Fibroblast of pulmonary artery (primary cell): ENCODE measurements around the gene CCDC13.
A peak's percentile ranks its signal among the peaks of the same experiment; 100 is the strongest.

ENCODE experiments used
- DNase-seq: peaks from one replicate; pipeline ENCODE4 v3.0.0-alpha.2; 2010; ENCODE audit warnings: low read depth
- H3K4me3 ChIP-seq: replicated peaks from 2 replicates; pipeline ENCODE4 v1.5.1; 2011; ENCODE audit warnings: low read depth, mild to moderate bottlenecking, control low read depth, low read length, moderate library complexity
- CTCF ChIP-seq: IDR thresholded peaks from 2 replicates; pipeline ENCODE4 v1.5.1; 2011; ENCODE audit warnings: mild to moderate bottlenecking, control low read depth, low read length, inconsistent platforms; ENCODE audit errors: missing control alignments

Gene CCDC13

GRCh38 chr3:42780892-42781700 lies 8.0 kb upstream of the CCDC13 start:
- peak; percentile 89 for DNase-seq
- no peak overlapping the region for H3K4me3 ChIP-seq
- peak; percentile 69 for TF ChIP-seq CTCF

- TF ChIP-seq CTCF, result no peak
- no peak for DNase-seq
- no peak overlapping the region for H3K4me3 ChIP-seq
Measured at GRCh38 chr3:42780398-42780797, 7.3 kb upstream of the CCDC13 start.

GRCh38 chr3:42778644-42779043 lies 5.6 kb upstream of the CCDC13 start:
- TF ChIP-seq CTCF, result no peak
- peak; percentile 44 for DNase-seq
- H3K4me3 ChIP-seq, result no peak overlapping the region

- peak overlapping the region; percentile 60 for H3K4me3 ChIP-seq
- no peak for DNase-seq
- no peak for TF ChIP-seq CTCF
Measured at GRCh38 chr3:42773409-42773751, 327 bp upstream of the CCDC13 start.

- no peak for TF ChIP-seq CTCF
- no peak overlapping the region for H3K4me3 ChIP-seq
- no peak for DNase-seq
Measured at GRCh38 chr3:42771271-42771670, 1.8 kb downstream of the CCDC13 start.

GRCh38 chr3:42769477-42770131 lies 3.4 kb downstream of the CCDC13 start:
- no peak for DNase-seq
- H3K4me3 ChIP-seq, result no peak overlapping the region
- TF ChIP-seq CTCF, result no peak
